GM12872 (cell line): ENCODE results near the gene RAPGEF4.

Source experiments
- CTCF ChIP-seq: IDR thresholded peaks from 3 replicates; pipeline ENCODE4 v1.5.1; 2011; ENCODE audit warnings: low read depth, mild to moderate bottlenecking, low read length, moderate library complexity; ENCODE audit not compliant: insufficient read depth

The RAPGEF4 gene

GRCh38 chr2:172945510-172945850 lies 209.8 kb downstream of the RAPGEF4 start:
- TF ChIP-seq CTCF: no peak

GRCh38 chr2:172947461-172948153 lies 212.0 kb downstream of the RAPGEF4 start:
- no peak for TF ChIP-seq CTCF

GRCh38 chr2:172949522-172949921 lies 213.9 kb downstream of the RAPGEF4 start:
- TF ChIP-seq CTCF: no peak

GRCh38 chr2:172950565-172950964 lies 214.9 kb downstream of the RAPGEF4 start:
- no peak for TF ChIP-seq CTCF

- no peak for TF ChIP-seq CTCF
Measured at GRCh38 chr2:172951554-172951953, 215.9 kb downstream of the RAPGEF4 start.

GRCh38 chr2:172953411-172953810 lies 217.8 kb downstream of the RAPGEF4 start:
- TF ChIP-seq CTCF: no peak

GRCh38 chr2:172953970-172954852 lies 218.6 kb downstream of the RAPGEF4 start:
- no peak for TF ChIP-seq CTCF
